HG02840 (cell line): ENCODE measurements around the gene HOXB3.

ENCODE experiments used
- ATAC-seq: cut with Tn5 transposase; IDR thresholded peaks from one replicate; pipeline ENCODE4 v1.9.1; 2021; ENCODE audit warnings: mild to moderate bottlenecking, moderate library complexity, moderate number of reproducible peaks; ENCODE audit not compliant: unreplicated experiment, low FRiP score

Gene HOXB3

DNA sequence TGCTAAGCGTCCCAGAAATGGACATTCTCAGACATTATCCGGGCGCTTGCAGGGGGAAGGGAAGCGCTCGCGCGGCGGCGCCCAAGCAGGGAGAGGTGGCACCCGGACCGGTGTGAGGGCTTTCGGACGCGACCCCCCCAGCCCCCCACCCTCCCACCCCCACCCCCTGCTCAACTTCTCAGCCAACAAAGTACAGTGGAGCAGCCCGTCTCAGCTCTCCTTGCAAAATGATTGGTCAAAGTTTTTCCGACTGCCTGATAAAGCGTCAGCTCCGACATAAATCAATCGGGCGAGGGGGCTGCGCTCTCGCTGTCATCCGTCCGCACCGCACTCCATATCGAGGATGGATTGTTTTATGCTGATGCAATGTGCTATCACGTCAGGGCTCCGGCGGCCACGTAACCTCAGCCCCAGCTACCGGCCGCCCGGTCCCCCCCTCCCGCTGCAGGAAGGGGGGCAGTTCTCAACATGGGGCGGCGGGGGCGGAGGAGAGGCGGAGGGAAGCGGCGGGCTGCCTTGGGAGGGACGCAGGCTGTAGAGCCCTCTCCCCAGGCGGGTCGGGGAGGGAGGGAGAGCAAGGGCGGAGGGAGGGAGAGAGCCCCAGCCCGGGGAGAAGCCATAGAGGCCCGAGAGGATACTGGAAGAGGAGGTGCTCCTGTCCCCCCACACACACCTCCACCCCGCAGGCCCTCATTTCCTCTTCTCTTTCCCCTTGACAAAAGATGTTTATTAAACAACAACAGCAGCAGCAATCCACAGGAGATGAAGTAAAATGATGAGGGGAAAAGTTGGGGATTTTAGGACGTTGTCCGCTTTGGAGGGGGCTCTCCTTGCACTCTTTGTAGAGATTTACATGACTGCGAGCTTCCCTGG is 36.4 kb upstream of the HOXB3 start, which contains the start of gene HOXB9:
HOXB9 (minus strand) TSS at position 114 of the 873 bp plus-strand sequence; CDS start at position 25, 89 bp downstream.
- no peak for ATAC-seq

DNA sequence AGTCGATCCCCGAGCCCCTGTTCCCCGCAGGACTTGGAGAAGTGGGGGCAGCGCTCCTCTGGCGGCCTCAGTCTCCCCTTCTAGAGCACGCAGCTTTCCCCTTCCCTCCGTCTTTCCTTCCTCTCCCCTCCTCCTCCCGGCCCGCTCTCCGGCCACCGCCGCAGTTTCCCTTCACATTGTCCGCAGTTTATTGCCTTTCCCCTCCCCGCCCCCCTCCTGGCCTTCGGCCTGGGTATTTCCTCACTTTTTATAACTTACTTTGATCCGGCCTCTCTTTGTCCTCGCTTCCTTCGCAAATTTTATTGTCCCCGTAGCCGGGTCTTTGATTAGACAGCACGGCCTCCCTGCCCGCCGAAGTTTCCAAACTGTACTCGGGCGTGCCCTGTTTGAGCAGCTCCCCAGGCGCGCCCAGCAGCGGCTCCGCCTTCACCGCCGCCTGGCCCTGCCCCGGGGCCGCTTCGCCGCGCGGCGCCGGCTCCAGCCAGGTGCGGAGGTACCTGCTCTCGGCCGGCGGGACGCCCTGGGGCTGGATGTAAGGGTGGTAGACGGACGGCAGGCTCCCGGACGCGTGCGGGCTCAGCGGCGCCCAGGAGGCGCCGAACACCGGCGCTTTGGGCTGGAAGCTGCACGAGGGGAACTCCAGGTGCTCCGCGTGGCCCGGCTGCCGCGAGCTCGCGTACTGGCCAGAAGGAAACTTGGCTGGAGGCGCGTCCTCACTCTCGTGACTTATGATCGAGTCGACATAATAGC is 35.6 kb upstream of the HOXB3 start:
- no peak for ATAC-seq

- ATAC-seq: no peak
Measured at GRCh38 chr17:48624544-48625494, 34.8 kb upstream of the HOXB3 start.

DNA sequence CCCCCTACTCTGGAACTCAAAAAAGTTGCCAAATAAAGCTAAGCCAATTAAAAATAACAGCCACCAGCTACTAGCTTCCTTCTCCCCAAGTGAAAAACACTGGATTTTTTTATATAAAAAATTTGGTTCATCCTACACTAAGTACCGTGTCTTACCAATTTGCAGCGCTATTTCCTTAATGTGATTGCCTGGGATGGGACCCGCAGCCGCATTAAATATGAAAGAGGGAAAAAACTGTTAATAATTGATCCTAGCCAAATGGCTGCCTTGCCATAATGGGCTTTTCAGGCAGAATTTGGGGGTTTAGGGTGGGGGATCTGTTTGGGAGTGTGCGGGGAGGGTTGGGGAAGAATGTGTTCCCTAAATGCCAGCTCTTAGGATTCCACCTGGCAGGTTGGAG is 34.1 kb upstream of the HOXB3 start:
- no peak for ATAC-seq

GRCh38 chr17:48623583-48623982 is 33.5 kb upstream of the HOXB3 start:
- ATAC-seq: no peak

- no peak for ATAC-seq
Measured at GRCh38 chr17:48622857-48623256, 32.8 kb upstream of the HOXB3 start.

- no peak for ATAC-seq
Measured at GRCh38 chr17:48621410-48622392, 31.7 kb upstream of the HOXB3 start.

DNA sequence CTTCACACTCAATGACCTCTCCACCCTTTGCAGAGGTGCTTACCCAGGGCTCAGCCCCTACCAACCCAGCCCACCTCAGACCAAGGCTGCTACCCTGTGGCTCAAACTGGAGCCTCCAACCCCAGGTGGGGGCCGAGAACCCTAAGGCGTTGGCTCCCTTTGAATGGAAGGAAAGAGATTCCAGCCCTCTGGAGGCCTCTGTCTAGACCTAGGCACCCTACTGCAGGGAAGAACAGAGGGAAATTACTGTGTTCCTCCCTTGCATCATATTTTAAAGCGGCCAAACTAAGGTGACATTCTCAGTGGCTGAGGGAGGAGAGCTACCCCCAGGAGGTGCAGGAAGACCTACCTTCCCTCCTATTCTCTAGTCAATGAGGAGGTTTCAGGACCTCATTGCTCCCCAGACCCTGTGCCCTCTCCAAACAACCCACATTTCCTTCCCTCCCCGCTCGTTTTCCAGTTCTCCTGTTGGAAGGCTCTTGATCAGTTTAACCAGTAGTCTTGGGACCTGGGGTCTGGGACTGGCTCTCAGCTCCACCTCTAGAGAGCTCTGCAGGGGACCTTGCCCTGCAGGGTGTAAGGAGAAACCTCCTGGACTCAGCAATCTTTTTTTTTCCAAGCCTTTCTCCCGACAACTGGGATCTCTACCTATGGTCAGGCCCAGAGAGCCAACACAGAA is 30.6 kb upstream of the HOXB3 start:
- no peak for ATAC-seq

DNA sequence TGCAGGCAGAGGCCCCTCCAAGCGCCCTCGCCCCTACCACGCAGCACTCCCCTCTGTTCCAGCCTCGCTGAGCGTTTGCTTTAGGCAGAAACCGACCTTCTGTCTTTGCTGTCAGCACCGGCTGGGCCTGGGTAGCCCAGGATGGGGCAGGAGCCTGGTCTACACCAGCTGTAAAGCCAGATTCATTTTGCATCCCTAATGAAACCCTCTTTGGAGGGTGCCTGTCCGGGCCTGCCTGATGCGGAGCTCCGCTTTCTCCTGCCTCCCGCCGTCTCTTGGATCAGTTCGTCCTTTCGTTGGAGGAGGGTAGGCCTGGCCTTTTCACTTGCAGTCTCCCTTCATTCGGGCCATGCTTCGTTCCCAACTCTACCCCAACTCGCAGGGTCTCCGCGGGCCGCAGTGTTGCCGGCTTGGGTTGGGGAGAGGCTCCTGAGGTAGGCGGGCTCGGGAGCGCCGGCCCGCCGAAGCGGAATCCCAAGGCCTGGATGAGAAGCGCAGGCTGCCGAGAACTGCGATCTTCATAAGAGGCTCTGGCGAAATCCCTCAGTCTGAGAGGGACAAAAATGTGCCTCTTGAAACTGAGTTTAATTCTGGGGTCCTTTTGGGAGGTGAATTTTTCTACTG is 29.9 kb upstream of the HOXB3 start:
- no peak for ATAC-seq

DNA sequence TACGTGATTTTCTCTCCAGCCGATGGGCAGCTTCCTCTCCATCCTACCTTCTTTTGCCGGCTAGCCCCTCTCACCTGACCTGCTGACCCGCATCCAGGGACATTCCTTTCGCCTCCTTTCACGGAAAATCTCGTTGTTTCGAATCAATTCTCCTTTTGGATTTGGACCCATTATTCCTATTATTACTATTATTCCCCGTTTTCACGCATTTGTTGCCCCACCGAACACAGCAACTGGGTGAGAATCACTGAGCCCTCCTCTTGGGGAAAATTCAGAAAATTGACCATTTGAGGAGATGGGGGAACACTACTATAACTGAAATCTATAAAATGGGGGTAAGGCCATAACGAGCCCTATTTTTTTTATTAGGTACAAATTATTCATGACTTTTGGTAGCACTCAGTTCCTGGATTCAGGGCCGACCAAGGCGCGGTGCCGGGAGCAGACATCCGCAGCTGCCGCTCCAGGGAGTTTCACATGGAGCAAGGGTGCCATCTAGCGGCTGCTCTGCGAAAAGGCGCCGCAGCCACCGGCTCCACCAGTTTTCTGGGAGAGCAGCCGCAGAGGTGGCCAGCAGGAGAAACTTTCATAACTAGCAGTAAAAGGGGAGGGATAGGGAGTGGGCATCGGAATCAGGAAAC is 28.3 kb upstream of the HOXB3 start:
- ATAC-seq: no peak

- ATAC-seq: no peak
Measured at GRCh38 chr17:48617471-48618255, 27.6 kb upstream of the HOXB3 start.

GRCh38 chr17:48616717-48617470 is 26.9 kb upstream of the HOXB3 start:
- no peak for ATAC-seq

DNA sequence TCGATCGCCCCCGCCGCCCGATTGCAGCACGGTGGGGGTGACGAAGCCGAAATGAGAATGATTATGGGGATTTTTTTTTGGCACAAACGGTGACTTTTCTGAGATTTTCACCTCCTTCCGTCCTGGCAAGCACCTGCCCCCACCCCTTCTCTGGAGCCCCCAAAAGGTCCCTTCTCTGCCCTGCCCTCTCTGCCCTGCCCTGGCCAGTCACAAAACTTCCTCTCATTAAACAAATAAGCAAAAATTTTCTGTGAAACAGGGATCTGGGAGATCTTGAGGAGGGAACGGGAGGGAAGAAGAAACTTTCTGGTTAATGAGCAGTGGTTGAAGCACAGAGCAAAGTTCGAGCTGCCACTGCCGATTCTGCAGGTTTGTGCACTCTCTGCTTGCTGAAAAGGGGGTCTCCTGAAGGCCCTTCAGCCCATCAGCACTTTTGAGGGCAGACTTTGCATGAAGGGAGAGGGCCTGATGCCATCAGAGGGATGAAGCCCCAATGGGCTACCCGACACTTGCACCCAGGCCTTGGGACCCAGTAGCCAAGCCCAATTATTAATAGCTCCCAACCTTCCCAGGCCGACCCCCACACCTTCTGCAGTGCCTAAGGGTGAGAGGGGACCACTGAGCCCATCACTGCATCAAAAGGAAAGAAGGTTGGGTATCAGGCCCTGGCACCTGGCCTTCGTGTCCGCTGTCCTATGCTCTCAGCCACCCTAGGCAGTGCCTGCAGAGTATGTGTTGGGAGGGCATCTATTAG is 26.1 kb upstream of the HOXB3 start:
- ATAC-seq: no peak

- ATAC-seq: no peak
Measured at GRCh38 chr17:48615047-48615962, 25.3 kb upstream of the HOXB3 start, which contains the start of gene HOXB8. Gene HOXB8 (minus strand): TSS chr17:48615292. CDS start chr17:48614704, 588 bp downstream.
